ENCODE results near the gene VAC14. TPM values are rescaled to one million over a fixed set of nuclear protein-coding genes. Genes with fewer than 3 reads are reported as not detected.

VAC14 gene
- total and polyA plus RNA-seq, 4 experiments from 2014 or later: 30.0 to 41.8 (median 39.2) TPM

- Mint-ChIP-seq H3K36me3 (peaks cover 21 to 48% of the 10 kb centered on the region in 2 donors), H3K4me1 (peaks cover 15 to 30% (median 21%) of the 10 kb centered on the region in 4 donors), H3K9me3 (peaks cover 0 to 2% (median 0%) of the 10 kb centered on the region in 8 donors), H3K27me3 (no peaks in the 10 kb centered on the region), H3K4me3 (peak overlapping the region in 6 of 8 donors; percentile 39 to 79 (median 61)), H3K27ac (peak overlapping the region; percentile 81 to 97 (median 92))
- ChIA-PET CTCF (ENCODE audit: partially characterized antibody) (interaction anchor here (1.6 kb wide), 1 partner anchor 33 kb away, joined by 5 read pairs; no protein-coding TSS in a partner anchor), POLR2A (ENCODE audit: partially characterized antibody) (interaction anchor here (0.5 to 1.0 kb wide), 2 partner anchors 8 to 63 kb away, joined by 3 read pairs; partner anchors contain the start of gene VAC14)
- no peaks in the 10 kb centered on the region for H3K27me3 ChIP-seq (ENCODE audit: insufficient read depth, low read length)
- DNase-seq: no peak
- no peaks in the 10 kb centered on the region for H3K9me3 ChIP-seq (ENCODE audit: control insufficient read depth in 1 of 2, low read length in 2 of 2)
- peak overlapping the region; percentile 5 for H3K27ac ChIP-seq (ENCODE audit: low read depth, low read length)
- no peak overlapping the region for H3K4me3 ChIP-seq (ENCODE audit: low read length in 2 of 2)
- intact Hi-C loops (cut with micrococcal nuclease): loop anchor here (5.0 kb wide), 1 partner anchor 51 kb away; the partner anchor contains the start of gene MTSS2
- peaks cover 22% of the 10 kb centered on the region for H3K4me1 ChIP-seq (ENCODE audit: insufficient read depth, low read length)
- H3K36me3 ChIP-seq (ENCODE audit: insufficient read depth, low read length): no peaks in the 10 kb centered on the region
Measured at GRCh38 chr16:70738083-70738977, 62.6 kb downstream of the VAC14 start.

GRCh38 chr16:70737377-70738082, 63.4 kb downstream of the VAC14 start:
- Mint-ChIP-seq H3K4me1 (peaks cover 15 to 30% (median 21%) of the 10 kb centered on the region in 4 donors), H3K27me3 (no peaks in the 10 kb centered on the region), H3K27ac (peak overlapping the region; percentile 81 to 97 (median 92)), H3K4me3 (peak overlapping the region in 7 of 8 donors; percentile 35 to 79 (median 55)), H3K36me3 (peaks cover 17 to 43% of the 10 kb centered on the region in 2 donors), H3K9me3 (peaks cover 0 to 2% (median 0%) of the 10 kb centered on the region in 8 donors)
- no peaks in the 10 kb centered on the region for H3K9me3 ChIP-seq (ENCODE audit: control insufficient read depth in 1 of 2, low read length in 2 of 2)
- no peaks in the 10 kb centered on the region for H3K36me3 ChIP-seq (ENCODE audit: insufficient read depth, low read length)
- peak; percentile 43 to 72 (median 63) for DNase-seq
- no peak overlapping the region for H3K4me3 ChIP-seq (ENCODE audit: low read length in 2 of 2)
- CTCF ChIA-PET (ENCODE audit: partially characterized antibody): interaction anchor here (0.9 to 1.6 kb wide), 2 partner anchors 33 to 34 kb away, joined by 5 to 7 read pairs; no protein-coding TSS in a partner anchor
- intact Hi-C loops (cut with micrococcal nuclease): loop anchor here (1.0 to 5.0 kb wide), 2 partner anchors 10 to 50 kb away; partner anchors contain the start of gene MTSS2
- no peaks in the 10 kb centered on the region for H3K27me3 ChIP-seq (ENCODE audit: insufficient read depth, low read length)
- POLR2A ChIA-PET (ENCODE audit: partially characterized antibody): interaction anchor here (0.5 to 1.0 kb wide), 2 partner anchors 9 to 64 kb away, joined by 3 read pairs; partner anchors contain the start of gene VAC14
- peak overlapping the region; percentile 5 for H3K27ac ChIP-seq (ENCODE audit: low read depth, low read length)
- peaks cover 22% of the 10 kb centered on the region for H3K4me1 ChIP-seq (ENCODE audit: insufficient read depth, low read length)

GRCh38 chr16:70736465-70737376, 64.2 kb downstream of the VAC14 start:
- Mint-ChIP-seq H3K36me3 (peaks cover 20 to 46% of the 10 kb centered on the region in 2 donors), H3K9me3 (peaks cover 0 to 2% (median 0%) of the 10 kb centered on the region in 8 donors), H3K4me1 (peaks cover 18 to 30% (median 21%) of the 10 kb centered on the region in 4 donors), H3K4me3 (no peak overlapping the region), H3K27me3 (no peaks in the 10 kb centered on the region), H3K27ac (peak overlapping the region in 5 of 7 donors; percentile 57 to 97 (median 84))
- Histone ChIP-seq H3K27me3 (ENCODE audit: insufficient read depth, low read length) (no peaks in the 10 kb centered on the region), H3K27ac (ENCODE audit: low read depth, low read length) (no peak overlapping the region), H3K4me3 (ENCODE audit: low read length in 2 of 2) (no peak overlapping the region), H3K36me3 (ENCODE audit: insufficient read depth, low read length) (peaks cover 1% of the 10 kb centered on the region), H3K9me3 (ENCODE audit: control insufficient read depth in 1 of 2, low read length in 2 of 2) (no peaks in the 10 kb centered on the region), H3K4me1 (ENCODE audit: insufficient read depth, low read length) (peaks cover 22% of the 10 kb centered on the region)
- ChIA-PET POLR2A (ENCODE audit: partially characterized antibody) (interaction anchor here (1.0 kb wide), 1 partner anchor 10 kb away, joined by 3 read pairs; no protein-coding TSS in a partner anchor), CTCF (ENCODE audit: partially characterized antibody) (interaction anchor here (0.9 kb wide), 1 partner anchor 35 kb away, joined by 7 read pairs; no protein-coding TSS in a partner anchor)
- intact Hi-C loops (cut with micrococcal nuclease): loop anchor here (1.0 to 5.0 kb wide), 2 partner anchors 11 to 49 kb away; partner anchors contain the start of gene MTSS2
- no peak for DNase-seq

- H3K36me3 ChIP-seq (ENCODE audit: insufficient read depth, low read length): peaks cover 14% of the 10 kb centered on the region
- Mint-ChIP-seq H3K36me3 (peaks cover 22 to 42% of the 10 kb centered on the region in 2 donors), H3K27ac (peak overlapping the region in 3 of 7 donors; percentile 41 to 77 (median 75)), H3K27me3 (no peaks in the 10 kb centered on the region), H3K9me3 (peaks cover 0 to 2% (median 0%) of the 10 kb centered on the region in 8 donors), H3K4me1 (peaks cover 16 to 30% (median 21%) of the 10 kb centered on the region in 4 donors), H3K4me3 (no peak overlapping the region)
- intact Hi-C loops (cut with micrococcal nuclease): loop anchor here (5.0 kb wide), 1 partner anchor 48 kb away; the partner anchor contains the start of gene MTSS2
- H3K9me3 ChIP-seq (ENCODE audit: control insufficient read depth in 1 of 2, low read length in 2 of 2): no peaks in the 10 kb centered on the region
- no peak overlapping the region for H3K27ac ChIP-seq (ENCODE audit: low read depth, low read length)
- ChIA-PET POLR2A (ENCODE audit: partially characterized antibody) (no interaction called here), CTCF (ENCODE audit: partially characterized antibody) (no interaction called here)
- no peak for DNase-seq
- peaks cover 22% of the 10 kb centered on the region for H3K4me1 ChIP-seq (ENCODE audit: insufficient read depth, low read length)
- H3K4me3 ChIP-seq (ENCODE audit: low read length in 2 of 2): no peak overlapping the region
- no peaks in the 10 kb centered on the region for H3K27me3 ChIP-seq (ENCODE audit: insufficient read depth, low read length)
Measured at GRCh38 chr16:70735141-70735979, 65.6 kb downstream of the VAC14 start.

- Mint-ChIP-seq H3K9me3 (peaks cover 0 to 2% (median 0%) of the 10 kb centered on the region in 8 donors), H3K4me3 (no peak overlapping the region)
- intact Hi-C loops (cut with micrococcal nuclease): loop anchor here (5.0 kb wide), 1 partner anchor 47 kb away; the partner anchor contains the start of gene MTSS2
Measured at GRCh38 chr16:70734522-70735095, 66.3 kb downstream of the VAC14 start.

More at GRCh38 chr16:70734522-70735095, 66.3 kb downstream of the VAC14 start:
- ChIA-PET POLR2A (ENCODE audit: partially characterized antibody) (no interaction called here), CTCF (ENCODE audit: partially characterized antibody) (interaction anchor here (0.6 kb wide), 1 partner anchor 59 kb away, joined by 4 read pairs; no protein-coding TSS in a partner anchor)
- H3K36me3 Mint-ChIP-seq: peaks cover 28 to 45% of the 10 kb centered on the region in 2 donors
- no peaks in the 10 kb centered on the region for H3K27me3 Mint-ChIP-seq
- H3K27ac Mint-ChIP-seq: peak overlapping the region in 2 of 7 donors; percentile 54 to 78
- peaks cover 14 to 30% (median 20%) of the 10 kb centered on the region in 4 donors for H3K4me1 Mint-ChIP-seq
- no peak overlapping the region for H3K4me3 ChIP-seq (ENCODE audit: low read length in 2 of 2)
- no peaks in the 10 kb centered on the region for H3K9me3 ChIP-seq (ENCODE audit: control insufficient read depth in 1 of 2, low read length in 2 of 2)
- H3K36me3 ChIP-seq (ENCODE audit: insufficient read depth, low read length): peaks cover 14% of the 10 kb centered on the region
- H3K27me3 ChIP-seq (ENCODE audit: insufficient read depth, low read length): no peaks in the 10 kb centered on the region
- no peak overlapping the region for H3K27ac ChIP-seq (ENCODE audit: low read depth, low read length)
- H3K4me1 ChIP-seq (ENCODE audit: insufficient read depth, low read length): peaks cover 22% of the 10 kb centered on the region
- DNase-seq: no peak
